Measurements from ENCODE around the gene HOXC6.
"Not testable (repeated sequence)": the region's sequence is repeated elsewhere in the genome, so short reads cannot be mapped to it uniquely, and the experiment has no call there.

Gene HOXC6

DNA sequence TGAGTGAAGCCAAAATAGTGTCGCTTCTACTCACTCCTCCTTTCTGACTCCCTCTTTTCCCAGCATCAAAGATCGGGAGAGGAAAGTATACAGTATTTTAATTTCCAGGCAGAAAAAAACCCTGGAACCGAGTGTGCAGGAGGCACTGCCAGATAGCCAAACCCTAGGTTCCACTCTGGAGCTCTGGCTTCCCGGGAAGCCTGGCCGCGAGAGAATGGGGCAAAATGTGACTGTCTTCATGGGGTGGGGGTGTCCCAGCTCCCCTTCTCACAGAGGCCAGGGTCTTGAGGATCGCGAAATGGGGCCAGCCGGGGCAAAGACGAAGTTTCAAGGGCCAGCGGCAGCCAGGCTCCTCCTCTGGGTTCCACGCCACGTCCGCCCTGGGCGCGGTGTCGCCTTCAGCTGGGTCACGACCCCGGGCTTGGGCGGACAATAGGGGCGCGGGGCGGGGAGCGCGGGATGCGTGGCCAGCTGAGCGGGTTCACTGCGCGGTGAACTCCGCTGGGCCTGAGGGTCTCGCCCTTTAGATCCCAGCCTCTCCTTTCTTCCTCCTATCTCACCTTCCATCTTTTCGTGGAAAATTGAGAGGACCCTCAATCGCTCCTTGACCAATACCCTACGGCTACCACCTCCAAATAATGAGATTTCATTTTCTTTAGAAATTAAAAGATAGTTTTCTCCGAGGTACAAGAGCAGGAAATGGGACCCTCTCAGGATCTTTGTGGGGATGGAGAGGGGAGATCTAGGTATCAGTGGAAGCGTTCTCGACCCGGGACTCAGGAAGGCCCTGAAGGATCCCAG, 32.1 kb downstream of the HOXC6 start:
- DNase-seq = no peak

DNA sequence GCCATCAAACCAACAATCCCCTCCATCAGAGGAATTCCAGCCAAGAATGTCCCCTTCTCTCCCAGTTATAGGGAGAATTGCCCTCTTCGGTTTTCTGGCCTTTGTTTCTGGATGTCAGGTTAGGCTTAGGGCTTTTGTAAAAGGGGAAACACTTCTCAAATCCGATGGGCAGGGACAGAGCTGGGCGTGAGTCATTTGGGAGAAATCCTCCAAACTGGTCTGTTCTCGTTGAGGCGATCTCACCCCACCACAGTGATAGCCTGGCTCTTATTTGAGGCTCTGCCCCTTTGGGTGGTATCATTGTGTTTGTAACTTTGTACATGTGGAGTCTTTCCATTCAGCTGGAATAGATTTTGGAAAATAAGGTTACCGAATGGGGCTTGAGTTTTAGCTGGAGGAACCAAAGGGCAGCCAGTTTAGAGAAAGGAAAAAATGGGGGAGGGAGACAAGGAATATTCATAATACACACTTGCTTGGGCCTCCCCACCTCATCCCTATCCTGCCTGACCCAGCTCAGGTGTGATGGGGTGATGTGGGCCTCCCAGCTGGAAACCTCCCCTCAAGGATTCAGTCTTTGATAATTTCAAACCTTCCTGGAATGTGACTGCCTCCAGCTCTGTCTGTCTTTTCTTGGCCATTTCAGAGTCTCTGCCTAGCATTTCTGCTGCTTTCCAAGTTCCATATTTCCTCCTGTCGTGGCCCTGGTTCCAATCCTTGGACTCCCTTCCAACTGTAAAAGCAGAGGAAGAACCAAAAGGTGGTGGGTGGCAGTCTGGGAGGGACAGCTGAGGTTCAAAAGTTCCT, 32.9 kb downstream of the HOXC6 start:
- DNase-seq = no peak

DNA sequence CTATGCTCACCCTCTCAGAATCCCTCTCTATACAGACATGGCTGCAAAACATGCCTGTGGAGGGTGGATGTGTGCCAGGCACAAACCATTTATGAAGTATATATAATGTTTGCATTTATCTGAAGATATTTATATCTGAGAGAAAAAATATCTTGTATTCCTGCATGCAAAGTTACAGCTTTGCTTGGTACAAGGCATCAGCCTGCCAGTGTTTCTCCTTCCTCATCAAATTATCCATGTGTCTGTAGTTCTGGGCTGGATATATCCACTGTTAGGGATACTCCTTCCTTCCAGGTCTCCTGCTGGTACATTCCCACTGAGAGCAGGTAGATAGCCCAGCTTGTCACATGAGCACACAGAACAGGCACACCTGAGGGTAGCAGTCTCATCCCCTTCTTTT, 37.4 kb downstream of the HOXC6 start:
- DNase-seq = no peak

- no peak for DNase-seq
Measured at GRCh38 chr12:54066408-54066807, 38.2 kb downstream of the HOXC6 start.

GRCh38 chr12:54068418-54069070, 40.3 kb downstream of the HOXC6 start:
- no peak for DNase-seq

GRCh38 chr12:54071942-54072341, 43.7 kb downstream of the HOXC6 start:
- DNase-seq = no peak

DNA sequence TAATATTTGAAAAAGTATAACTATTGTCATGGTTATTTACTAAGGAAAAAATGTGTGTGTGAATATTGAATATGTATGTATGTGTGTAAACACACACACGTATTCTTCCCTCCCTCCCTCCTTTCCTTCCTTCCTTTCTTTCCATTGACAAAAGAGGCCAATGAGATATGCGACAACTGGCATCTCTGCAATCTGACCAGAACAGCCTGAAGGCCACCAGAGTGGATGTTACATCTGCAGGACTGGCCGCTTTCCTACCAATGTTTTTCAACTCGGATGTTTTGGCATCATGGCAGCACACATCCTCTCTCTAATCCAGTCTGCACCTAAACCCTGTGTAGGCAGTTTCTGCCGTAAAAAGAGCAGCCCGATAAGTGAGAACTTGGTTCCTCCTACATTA, 46.1 kb downstream of the HOXC6 start:
- no peak for DNase-seq

GRCh38 chr12:54075409-54075808, 47.2 kb downstream of the HOXC6 start:
- DNase-seq = no peak

GRCh38 chr12:54075974-54076373, 47.7 kb downstream of the HOXC6 start:
- no peak for DNase-seq

GRCh38 chr12:54077843-54078242, 49.6 kb downstream of the HOXC6 start:
- not testable (repeated sequence) for DNase-seq

DNA sequence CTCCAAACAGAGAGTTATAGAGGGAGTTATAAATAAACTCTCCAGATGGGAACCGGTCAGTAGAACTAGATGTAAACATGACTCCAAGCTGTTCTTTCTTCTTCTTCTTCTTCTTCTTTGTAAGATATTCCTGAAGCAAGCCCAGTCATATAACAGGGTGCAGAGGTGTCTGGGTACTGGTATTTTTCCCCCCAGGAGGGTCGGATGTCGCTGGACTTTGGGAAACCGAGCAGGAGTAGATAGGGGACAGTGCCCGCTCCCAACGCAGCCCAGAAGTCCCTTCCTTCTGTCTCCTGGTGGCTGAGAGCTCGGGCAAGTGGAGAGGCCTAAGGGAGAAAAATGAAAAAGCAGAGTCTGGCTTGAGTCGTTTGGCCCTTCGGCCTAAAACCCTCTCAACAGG, 50.9 kb downstream of the HOXC6 start:
- DNase-seq = not testable (repeated sequence)

Data from inflammatory macrophage treated with lipopolysaccharide for 1 hour (primary cell).